Skeletal muscle cell (primary cell): ENCODE results near the gene EGFLAM.

Experiments
- DNase-seq: peaks from one replicate; pipeline ENCODE4 v3.0.0-alpha.2; 2010; ENCODE audit warnings: low read depth
- H3K4me3 ChIP-seq: 2 replicates; pipeline ENCODE4 v1.5.1; 2011; ENCODE audit warnings: low read depth, mild to moderate bottlenecking, control low read depth, low read length, moderate library complexity

EGFLAM gene

GRCh38 chr5:38483805-38484398, 225.5 kb downstream of the EGFLAM start:
- DNase-seq: no peak
- no peak overlapping the region for H3K4me3 ChIP-seq

DNA sequence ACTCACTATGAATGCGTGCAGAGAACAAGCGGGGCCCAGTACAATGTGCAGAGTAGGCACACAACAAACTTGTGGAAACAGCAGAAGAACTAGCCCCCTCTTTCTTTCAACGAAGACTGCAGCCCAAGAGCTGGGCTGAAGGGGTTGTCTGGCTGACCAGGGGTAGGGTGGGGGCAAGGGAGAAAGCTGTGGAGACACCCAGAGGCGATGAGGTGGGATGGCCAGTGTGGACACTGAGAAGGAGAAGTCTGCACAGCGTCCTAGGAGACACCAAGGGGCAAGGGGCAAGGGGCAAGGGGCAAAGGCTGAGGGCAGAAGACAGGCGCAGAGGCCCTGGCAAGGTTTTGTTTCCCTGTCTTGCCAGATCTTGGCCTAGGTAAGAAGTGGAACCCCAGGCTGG, 235.8 kb downstream of the EGFLAM start:
- H3K4me3 ChIP-seq: no peak overlapping the region
- no peak for DNase-seq

DNA sequence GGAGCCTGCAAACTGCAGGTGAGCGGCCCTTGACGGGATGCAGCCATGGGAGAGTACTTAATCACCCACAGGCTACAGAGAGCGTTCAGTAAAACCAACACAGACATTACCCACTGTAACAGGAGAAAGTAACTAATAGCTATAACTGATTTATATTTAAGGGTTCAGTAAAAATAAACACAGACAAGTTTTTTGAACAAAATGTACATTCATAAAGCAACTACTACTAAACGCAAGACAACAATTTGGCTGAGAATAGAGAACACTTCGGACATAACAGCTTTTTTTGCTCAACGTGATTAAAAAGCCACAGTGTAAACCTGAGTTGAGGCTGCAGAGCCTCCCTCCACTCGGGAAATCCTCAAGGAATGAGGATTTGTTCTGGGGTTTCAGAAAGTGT, 236.4 kb downstream of the EGFLAM start:
- no peak for DNase-seq
- H3K4me3 ChIP-seq: no peak overlapping the region

- H3K4me3 ChIP-seq: no peak overlapping the region
- DNase-seq: no peak
These were observed 239.6 kb downstream of the EGFLAM start for GRCh38 chr5:38497946-38498345.

- H3K4me3 ChIP-seq: no peak overlapping the region
- DNase-seq: peak; percentile 21
These were observed 242.4 kb downstream of the EGFLAM start for GRCh38 chr5:38500573-38501260.

- DNase-seq: no peak
- H3K4me3 ChIP-seq: no peak overlapping the region
These were observed 247.9 kb downstream of the EGFLAM start for GRCh38 chr5:38506302-38506701.

- no peak overlapping the region for H3K4me3 ChIP-seq
- peak; percentile 74 for DNase-seq
These were observed 250.8 kb downstream of the EGFLAM start for GRCh38 chr5:38509185-38509584.
